ENCODE data around the gene PARD3.
"Not testable (repeated sequence)": the region's sequence is repeated elsewhere in the genome, so short reads cannot be mapped to it uniquely, and the experiment has no call there.

Gene PARD3

DNA sequence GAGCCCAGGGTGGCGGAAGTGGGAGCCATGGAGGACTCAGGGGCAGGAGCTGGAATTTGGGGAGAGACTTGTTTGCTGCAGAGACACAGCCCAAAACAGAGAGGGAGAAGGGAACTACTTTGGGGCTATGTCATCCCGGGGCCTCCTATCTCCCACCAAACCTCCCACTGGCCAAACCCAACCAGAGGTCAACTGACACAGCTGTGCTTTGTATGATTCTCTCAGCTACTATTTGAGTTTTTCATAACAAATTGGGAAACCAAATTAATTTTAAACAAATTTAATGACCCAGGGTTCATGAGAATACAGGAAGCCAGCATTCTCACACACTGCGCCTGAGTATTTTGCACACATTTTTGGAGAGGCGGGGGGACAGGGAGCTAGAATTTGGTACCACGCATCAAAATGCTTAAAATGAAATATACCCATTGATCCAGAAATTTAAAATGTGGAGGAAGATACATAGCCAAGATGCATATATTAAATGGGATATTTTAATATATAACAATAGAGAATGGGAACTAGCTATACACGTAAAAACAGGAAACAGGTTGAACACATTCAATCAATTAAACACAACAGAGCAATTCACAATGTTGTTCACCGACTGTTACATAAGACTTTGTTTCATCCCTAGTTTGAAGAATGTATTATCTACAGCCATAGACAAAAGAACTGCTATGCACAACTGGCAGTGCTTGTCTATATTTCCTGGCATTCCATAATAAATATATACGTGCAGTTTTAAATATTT lies 105.3 kb downstream of the PARD3 start:
- DNase-seq: no peak

GRCh38 chr10:34707656-34708055 lies 107.4 kb downstream of the PARD3 start:
- DNase-seq: no peak

DNA sequence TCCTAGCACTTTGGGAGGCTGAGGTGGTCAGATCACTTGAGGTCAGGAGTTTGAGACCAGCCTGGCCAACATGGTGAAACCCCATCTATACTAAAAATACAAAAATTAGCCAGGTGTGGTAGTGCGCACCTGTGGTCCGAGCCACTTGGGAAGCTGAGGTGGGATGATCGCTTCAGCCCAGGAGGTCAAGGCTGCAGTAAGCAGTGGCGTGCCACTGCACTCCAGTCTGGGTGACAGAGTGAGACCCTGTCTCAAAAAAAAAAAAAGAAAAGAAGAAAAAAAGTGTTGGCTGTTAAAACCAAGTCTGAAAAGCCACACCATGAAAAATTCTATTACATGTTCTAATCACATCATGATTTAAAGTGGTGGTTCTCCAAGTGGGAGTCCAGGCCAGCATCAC lies 108.1 kb downstream of the PARD3 start:
- not testable (repeated sequence) for DNase-seq

DNA sequence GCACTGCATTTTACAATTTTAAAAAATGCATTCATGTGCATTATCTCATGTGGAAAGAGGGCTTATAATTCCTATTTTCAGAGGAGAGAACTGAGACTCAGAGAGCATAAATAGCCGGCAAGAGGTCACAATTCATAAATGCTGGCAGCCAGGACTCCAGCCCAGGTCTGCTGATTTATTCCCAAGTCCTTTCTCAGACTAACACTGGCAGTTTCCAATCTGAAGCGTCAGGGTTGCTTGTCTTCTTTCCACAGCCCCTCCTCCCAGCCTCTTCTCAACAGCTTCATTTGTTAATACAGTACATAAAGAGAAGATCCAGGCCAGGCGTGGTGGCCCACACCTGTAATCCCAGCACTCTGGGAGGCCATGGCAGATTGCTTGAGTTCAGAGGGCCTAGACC lies 108.9 kb downstream of the PARD3 start:
- no peak for DNase-seq

- no peak for DNase-seq
These were observed 109.5 kb downstream of the PARD3 start for GRCh38 chr10:34705563-34705962.

DNA sequence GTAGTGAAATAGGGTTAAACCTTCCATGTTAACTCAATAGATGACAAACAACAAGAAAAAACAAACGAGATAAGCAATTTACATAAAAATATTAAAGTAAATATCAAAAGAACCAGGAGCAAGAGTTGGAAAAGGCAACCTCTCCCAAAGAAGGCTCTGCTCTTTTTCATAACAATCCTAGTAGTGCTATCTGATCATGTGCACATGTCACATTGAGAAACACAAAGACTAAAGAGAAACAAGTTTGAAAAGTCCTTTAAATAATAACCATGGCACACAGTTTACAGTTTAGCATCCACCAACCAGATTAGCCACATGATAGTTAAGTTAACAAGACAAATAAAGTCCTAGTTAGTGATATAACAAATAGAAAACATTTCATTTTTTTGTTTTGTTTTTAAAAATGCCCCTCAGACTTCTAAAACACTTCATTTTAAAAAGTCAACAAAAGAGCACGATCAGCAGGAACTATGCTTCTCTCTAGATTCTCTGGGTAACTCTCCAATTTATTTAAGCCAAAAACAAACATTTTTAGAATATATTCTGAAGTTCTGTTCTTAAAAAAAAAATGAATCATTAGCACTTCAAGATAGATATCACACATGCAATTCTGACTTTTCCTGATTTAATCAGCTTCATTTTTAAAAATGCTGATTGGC lies 110.4 kb downstream of the PARD3 start:
- no peak for DNase-seq

DNA sequence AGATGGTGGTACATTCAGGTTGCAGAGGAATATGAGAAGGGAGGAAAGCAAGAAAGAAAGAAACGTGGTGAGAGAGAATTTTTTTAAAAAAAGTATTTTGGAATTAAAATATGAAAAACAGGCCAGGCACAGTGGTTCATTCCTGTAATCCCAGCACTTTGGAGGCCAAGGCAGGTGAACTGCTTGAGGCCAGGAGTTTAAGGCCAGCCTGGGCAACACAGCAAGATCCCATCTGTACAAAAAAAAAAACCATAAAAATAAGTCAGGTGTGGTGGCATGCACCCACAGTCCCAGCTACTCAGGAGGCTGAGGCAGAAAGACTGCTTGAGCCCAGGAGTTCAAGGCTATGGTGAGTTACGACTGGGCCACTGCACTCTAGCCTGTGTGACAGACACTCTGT lies 112.1 kb downstream of the PARD3 start:
- DNase-seq: no peak

DNA sequence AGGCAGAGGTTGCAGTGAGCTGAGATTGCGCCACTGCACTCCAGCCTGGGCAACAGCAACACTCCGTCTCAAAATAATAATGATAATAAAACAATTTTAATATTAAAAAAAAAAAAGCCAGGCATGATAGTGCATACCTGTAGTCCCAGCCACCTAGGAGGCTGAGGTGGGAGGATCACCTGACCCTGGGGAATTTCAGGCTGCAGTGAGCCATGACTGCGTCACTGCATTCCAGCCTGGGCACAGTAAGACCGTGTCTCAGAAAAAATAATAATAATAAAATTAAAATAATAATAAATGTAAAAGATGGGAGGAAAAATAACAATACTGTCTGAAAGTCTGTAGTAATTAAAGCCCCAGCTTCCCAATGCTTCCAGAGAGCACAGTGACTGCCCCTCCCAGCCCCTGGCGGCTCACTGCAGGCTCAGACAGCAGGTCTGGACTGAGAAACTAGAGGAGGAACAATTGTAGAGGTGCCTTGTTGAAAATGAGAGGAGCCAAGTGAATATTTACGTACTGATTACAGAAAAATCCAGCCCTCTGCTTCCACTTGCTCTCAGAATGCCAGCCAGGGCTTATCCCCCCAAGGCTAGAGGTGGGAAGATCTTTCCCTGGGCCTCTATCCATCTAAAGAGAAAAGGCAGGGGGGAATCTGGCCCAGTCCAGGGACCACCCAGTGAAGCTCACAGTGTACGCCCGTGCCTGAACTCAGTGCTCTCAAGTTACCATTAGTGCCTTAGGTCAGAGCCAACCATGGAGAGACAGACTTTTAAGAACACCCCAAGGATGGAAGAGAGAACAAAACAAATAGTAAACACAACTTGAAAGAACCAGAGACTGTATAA lies 112.8 kb downstream of the PARD3 start:
- no peak for DNase-seq

- no peak for DNase-seq
These were observed 113.9 kb downstream of the PARD3 start for GRCh38 chr10:34701194-34701593.

GRCh38 chr10:34700752-34701151 lies 114.3 kb downstream of the PARD3 start:
- DNase-seq: not testable (repeated sequence)

DNA sequence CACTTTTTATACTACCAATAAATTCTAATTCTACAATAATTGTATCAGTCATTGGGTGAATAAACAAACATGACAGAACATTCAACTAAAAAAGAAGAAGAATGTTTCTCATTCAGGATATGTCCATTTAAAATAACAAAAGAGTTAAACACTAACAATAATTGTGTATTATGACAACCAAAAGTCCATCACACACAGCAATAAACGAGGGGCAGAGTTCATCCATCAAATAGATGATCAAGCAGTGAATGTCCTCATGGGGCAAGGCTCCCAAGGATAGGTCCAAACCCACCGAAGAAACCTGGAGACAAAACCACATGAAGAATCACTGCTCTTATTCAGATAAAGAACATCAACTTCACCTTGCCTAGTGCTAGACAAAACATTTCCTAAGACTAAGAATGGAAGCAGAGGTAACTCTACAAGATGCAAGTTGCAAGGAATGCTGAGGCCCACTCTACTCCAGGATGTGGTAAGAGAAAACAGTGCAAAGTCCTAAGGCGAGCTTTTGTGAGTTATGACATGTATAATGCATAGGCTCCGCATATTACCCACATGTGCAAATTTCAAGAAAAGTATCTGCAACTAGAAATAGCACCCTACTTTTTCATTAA lies 115.1 kb downstream of the PARD3 start:
- DNase-seq: no peak

DNA sequence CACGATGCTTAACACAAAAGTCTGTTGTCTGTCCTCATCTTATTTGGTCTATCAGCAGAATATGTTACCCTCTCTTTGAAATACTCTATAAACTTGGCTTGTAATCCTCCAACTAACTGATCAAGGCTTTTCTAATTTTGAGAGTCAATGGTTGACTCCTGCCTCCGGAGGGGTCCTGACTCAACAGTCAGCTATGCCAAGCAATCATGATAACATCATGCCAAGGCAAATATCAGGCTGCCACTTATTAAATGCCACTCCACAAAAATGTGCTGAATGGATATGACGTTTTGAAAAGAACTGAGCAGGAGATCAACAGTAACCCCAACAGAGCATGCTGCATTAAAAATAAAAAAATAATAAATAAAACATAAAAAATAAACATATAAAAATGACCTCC lies 116.1 kb downstream of the PARD3 start:
- no peak for DNase-seq

- no peak for DNase-seq
These were observed 116.8 kb downstream of the PARD3 start for GRCh38 chr10:34698248-34698831.

DNA sequence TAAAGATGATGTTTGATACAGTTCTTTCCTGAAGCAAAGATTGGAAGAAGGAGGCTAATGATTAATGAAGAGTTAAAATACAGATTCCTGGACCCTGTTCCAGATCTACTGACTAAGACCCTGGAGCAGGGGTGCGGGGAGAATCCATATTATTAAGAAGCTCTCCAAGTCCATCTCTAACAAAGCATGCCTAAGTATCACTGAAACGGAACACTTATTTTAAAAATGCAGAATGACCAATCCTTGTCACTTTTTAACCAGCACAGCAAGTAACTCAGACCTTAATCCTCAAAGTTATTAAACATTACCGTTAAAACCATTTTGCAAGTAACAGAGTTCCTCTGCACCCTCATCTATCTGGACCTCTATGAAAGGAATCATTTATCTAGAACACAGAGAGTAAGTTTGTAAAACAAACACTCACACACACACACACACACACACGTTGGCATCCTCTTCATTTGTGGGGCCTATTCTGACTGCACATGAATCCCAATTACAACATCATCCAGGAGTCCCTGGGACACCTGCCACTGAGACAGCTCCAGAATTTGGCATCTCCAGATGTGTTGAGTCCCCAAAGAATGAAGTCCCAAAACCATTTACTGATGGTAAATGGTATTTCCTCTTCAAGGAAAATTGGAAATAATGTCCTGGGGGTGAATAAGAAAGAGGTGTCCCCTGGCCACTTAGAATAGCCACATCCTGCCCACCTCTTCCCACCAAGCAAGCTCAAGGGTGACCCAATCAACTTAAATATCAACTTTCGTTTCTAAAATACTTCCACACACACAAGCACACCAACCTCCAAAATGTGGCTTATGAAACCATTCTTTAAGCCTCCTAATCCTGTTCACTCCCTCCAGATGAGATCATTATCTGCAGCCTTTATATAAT lies 117.5 kb downstream of the PARD3 start:
- DNase-seq: no peak

DNA sequence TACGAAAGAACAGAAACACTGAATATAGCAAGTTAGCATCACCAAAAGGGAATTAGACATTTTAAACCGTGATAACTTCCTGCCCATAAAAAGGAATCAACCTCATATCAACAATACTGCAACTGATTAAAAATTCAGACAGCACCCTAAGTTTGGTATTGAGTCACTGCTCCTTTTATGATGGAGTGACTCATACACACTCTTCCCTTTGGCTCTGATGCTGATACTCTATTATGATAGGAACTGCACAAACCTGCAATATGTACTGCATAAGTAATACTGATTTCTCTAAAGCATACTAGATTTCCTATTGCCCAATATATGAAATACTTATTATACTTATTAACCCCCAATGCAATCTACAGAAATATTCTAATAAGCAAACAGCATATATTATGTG lies 118.7 kb downstream of the PARD3 start:
- DNase-seq: no peak

GRCh38 chr10:34690383-34691049 lies 124.6 kb downstream of the PARD3 start:
- DNase-seq: no peak

- no peak for DNase-seq
These were observed 126.0 kb downstream of the PARD3 start for GRCh38 chr10:34689053-34689452.

GRCh38 chr10:34687434-34688210 lies 127.5 kb downstream of the PARD3 start:
- no peak for DNase-seq

DNA sequence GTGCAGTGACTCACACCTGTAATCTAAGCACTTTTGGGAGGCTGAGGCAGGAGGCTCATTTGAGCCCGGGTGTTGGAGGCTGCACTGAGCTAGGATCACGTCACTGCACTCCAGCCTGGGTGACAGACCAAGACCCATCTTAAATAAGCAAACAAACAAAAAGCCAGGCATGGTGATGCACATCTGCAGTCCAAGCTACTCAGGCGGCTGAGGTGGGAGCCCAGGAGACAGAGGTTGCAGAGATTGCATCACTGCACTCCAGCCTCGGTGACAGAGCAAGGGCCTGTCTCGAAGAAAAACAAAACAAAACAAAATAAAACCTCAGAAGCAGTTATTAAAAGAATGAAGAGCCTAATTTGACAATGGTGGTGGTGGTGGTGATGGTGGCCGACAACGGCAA lies 132.5 kb downstream of the PARD3 start:
- DNase-seq: no peak

DNA sequence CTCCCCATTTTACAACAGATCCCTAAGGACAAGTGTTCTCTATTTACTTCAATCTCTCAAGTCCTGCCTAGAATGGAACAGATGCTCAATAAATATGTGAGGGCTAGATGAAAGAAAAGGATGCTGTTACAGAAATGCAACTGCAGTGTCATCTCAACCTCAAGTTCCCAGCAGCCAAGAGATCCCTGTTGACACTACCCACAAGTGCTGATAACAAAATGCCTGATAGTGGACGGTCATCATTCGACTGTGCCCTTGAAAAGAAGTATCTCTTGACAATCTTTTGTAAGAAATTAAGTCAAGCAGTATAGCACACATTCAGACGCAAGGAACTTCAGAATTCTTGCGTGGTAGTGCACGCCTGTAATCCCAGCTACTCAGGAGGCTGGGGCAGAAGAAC lies 133.2 kb downstream of the PARD3 start:
- no peak for DNase-seq

Measured in CD4-positive, alpha-beta T cell treated with Interferon gamma for 1 hour (primary cell).